NT2/D1 (cell line): ENCODE results near the gene TXNL4A.

Experiments used
- SUZ12 ChIP-seq: IDR thresholded peaks from 2 replicates; pipeline ENCODE4 v1.6.1; 2011; ENCODE audit not compliant: insufficient read length, insufficient read depth; ENCODE audit errors: extremely low read depth
- YY1 ChIP-seq: IDR thresholded peaks from 2 replicates; pipeline ENCODE4 v1.6.1; 2011; ENCODE audit not compliant: insufficient read length, insufficient read depth
- ZNF274 ChIP-seq: IDR thresholded peaks from 2 replicates; pipeline ENCODE4 v1.6.1; 2011; ENCODE audit warnings: mild to moderate bottlenecking, low read depth, low read length

GRCh38 chr18:79942786-79943607 lies 45.4 kb downstream of the TXNL4A start:
- TF ChIP-seq ZNF274 (no peak), YY1 (no peak), SUZ12 (no peak)
